ENCODE measurements around the gene HBD. TPM values are rescaled to one million over a fixed set of nuclear protein-coding genes. Genes with fewer than 3 reads are reported as not detected.

Gene HBD
- total RNA-seq (2014; rRNA removed; shearing (Covaris generic)), result not detected in 2 replicates
- not detected in 2 replicates for polyA plus RNA-seq (2016; fragmentation: Nextera tagmentation; extraction: Ambion mirVana)

GRCh38 chr11:5234381-5234834, at the start of gene HBD:
Gene HBD, minus strand, starts transcription at chr11:5234483. Its CDS starts 50 bp downstream, at chr11:5234433.
- Histone ChIP-seq H3K79me2 (ENCODE audit: insufficient read depth) (no peaks in the 10 kb centered on the region), H3K27ac (no peak within 1 kb of the TSS), H3F3A (ENCODE audit: insufficient read depth) (0 out of 2 replicates have a peak, but pooled peaks cover 5% of the 10 kb centered on the region), H4K20me1 (ENCODE audit: insufficient read depth) (no peaks in the 10 kb centered on the region), H3K4me1 (ENCODE audit: insufficient read depth) (no peaks in the 10 kb centered on the region; the same call in 1 of the 2 replicates), H3K27me3 (replicated peaks; ENCODE audit: insufficient read depth) (no peaks in the 10 kb centered on the region), H2AFZ (peak within 1 kb of the TSS; percentile 56), H3K9ac (no peak within 1 kb of the TSS), H3K9me2 (ENCODE audit: insufficient read depth) (no peaks in the 10 kb centered on the region), H3K4me3 (peak within 1 kb of the TSS; percentile 17), H3K4me2 (ENCODE audit: unreplicated experiment) (peak within 1 kb of the TSS; percentile 39), H3K36me3 (ENCODE audit: low read depth) (no peaks in the 10 kb centered on the region), H3K9me3 (ENCODE audit: low read depth) (no peaks in the 10 kb centered on the region)
- 7 to 27% methylated on average over 2 of the region's 2 CpGs for WGBS, 2 experiments (ENCODE audit: low coverage in 1 of 2, low lambda C conversion rate in 2 of 2, missing lambda C conversion rate in 2 of 2)
- DNase-seq, result peak; percentile 64
- TF ChIP-seq EZH2phosphoT487 (IDR thresholded peaks at IDR 0.05; ENCODE audit: insufficient read depth, low read depth) (no peak), EZH2 (IDR thresholded peaks at IDR 0.05; ENCODE audit: insufficient read depth, poor library complexity, severe bottlenecking) (no peak)
- in situ Hi-C loops (cut with MboI), result no loop called here

GRCh38 chr11:5283882-5284281, 49.6 kb upstream of the HBD start:
- Histone ChIP-seq H3K27ac (no peak overlapping the region), H3K4me2 (ENCODE audit: unreplicated experiment) (no peak overlapping the region), H3K4me3 (no peak overlapping the region), H3K27me3 (replicated peaks; ENCODE audit: insufficient read depth) (no peaks in the 10 kb centered on the region), H3K9ac (no peak overlapping the region), H3K36me3 (ENCODE audit: low read depth) (no peaks in the 10 kb centered on the region), H3K4me1 (ENCODE audit: insufficient read depth) (peaks cover 26% of the 10 kb centered on the region), H4K20me1 (ENCODE audit: insufficient read depth) (no peaks in the 10 kb centered on the region), H3K9me2 (ENCODE audit: insufficient read depth) (no peaks in the 10 kb centered on the region), H3K9me3 (ENCODE audit: low read depth) (no peaks in the 10 kb centered on the region), H3K79me2 (ENCODE audit: insufficient read depth) (no peaks in the 10 kb centered on the region), H2AFZ (no peak overlapping the region), H3F3A (ENCODE audit: insufficient read depth) (peaks cover 22% of the 10 kb centered on the region)
- WGBS, 2 experiments (ENCODE audit: low coverage in 1 of 2, low lambda C conversion rate in 2 of 2, missing lambda C conversion rate in 2 of 2), result 56 to 61% methylated on average over 1 of the region's 1 CpG
- DNase-seq, result no peak
- in situ Hi-C loops (cut with MboI), result no loop called here
- no peak for TF ChIP-seq EZH2 (IDR thresholded peaks at IDR 0.05; ENCODE audit: insufficient read depth, poor library complexity, severe bottlenecking)

- H3K9me2 ChIP-seq (ENCODE audit: insufficient read depth), result no peaks in the 10 kb centered on the region
- no peak overlapping the region for H3K9ac ChIP-seq
- in situ Hi-C loops (cut with MboI), result no loop called here
- peaks cover 18% of the 10 kb centered on the region for H3K4me1 ChIP-seq (ENCODE audit: insufficient read depth)
- no peaks in the 10 kb centered on the region for H3K9me3 ChIP-seq (ENCODE audit: low read depth)
- TF ChIP-seq EZH2 (IDR thresholded peaks at IDR 0.05; ENCODE audit: insufficient read depth, poor library complexity, severe bottlenecking) (no peak), EZH2phosphoT487 (IDR thresholded peaks at IDR 0.05; ENCODE audit: insufficient read depth, low read depth) (no peak)
- H3K36me3 ChIP-seq (ENCODE audit: low read depth), result no peaks in the 10 kb centered on the region
- H3K4me2 ChIP-seq (ENCODE audit: unreplicated experiment), result no peak overlapping the region
- DNase-seq, result no peak
- 91 to 93% methylated on average over 3 of the region's 3 CpGs for WGBS, 2 experiments (ENCODE audit: low coverage in 1 of 2, low lambda C conversion rate in 2 of 2, missing lambda C conversion rate in 2 of 2)
- no peaks in the 10 kb centered on the region for H3K79me2 ChIP-seq (ENCODE audit: insufficient read depth)
- H3K27ac ChIP-seq, result no peak overlapping the region
- H3K4me3 ChIP-seq, result no peak overlapping the region
- H4K20me1 ChIP-seq (ENCODE audit: insufficient read depth), result no peaks in the 10 kb centered on the region
- H2AFZ ChIP-seq, result no peak overlapping the region
- H3K27me3 ChIP-seq (replicated peaks; ENCODE audit: insufficient read depth), result no peaks in the 10 kb centered on the region
- peaks cover 14% of the 10 kb centered on the region; the same call in 1 of the 2 replicates for H3F3A ChIP-seq (ENCODE audit: insufficient read depth)
Observed at GRCh38 chr11:5283086-5283485, 48.8 kb upstream of the HBD start.

GRCh38 chr11:5282628-5283027, 48.3 kb upstream of the HBD start:
- in situ Hi-C loops (cut with MboI), result no loop called here
- Histone ChIP-seq H3K79me2 (ENCODE audit: insufficient read depth) (no peaks in the 10 kb centered on the region), H3K27ac (no peak overlapping the region), H3F3A (ENCODE audit: insufficient read depth) (peaks cover 14% of the 10 kb centered on the region; the same call in 1 of the 2 replicates), H4K20me1 (ENCODE audit: insufficient read depth) (no peaks in the 10 kb centered on the region), H3K36me3 (ENCODE audit: low read depth) (no peaks in the 10 kb centered on the region), H3K27me3 (replicated peaks; ENCODE audit: insufficient read depth) (no peaks in the 10 kb centered on the region), H3K4me3 (no peak overlapping the region), H3K4me1 (ENCODE audit: insufficient read depth) (peaks cover 16% of the 10 kb centered on the region), H3K4me2 (ENCODE audit: unreplicated experiment) (no peak overlapping the region), H3K9me3 (ENCODE audit: low read depth) (no peaks in the 10 kb centered on the region), H3K9me2 (ENCODE audit: insufficient read depth) (no peaks in the 10 kb centered on the region), H3K9ac (no peak overlapping the region), H2AFZ (no peak overlapping the region)
- DNase-seq, result no peak
- 93 to 98% methylated on average over 2 of the region's 2 CpGs for WGBS, 2 experiments (ENCODE audit: low coverage in 1 of 2, low lambda C conversion rate in 2 of 2, missing lambda C conversion rate in 2 of 2)
- TF ChIP-seq EZH2phosphoT487 (IDR thresholded peaks at IDR 0.05; ENCODE audit: insufficient read depth, low read depth) (no peak), EZH2 (IDR thresholded peaks at IDR 0.05; ENCODE audit: insufficient read depth, poor library complexity, severe bottlenecking) (no peak)

GRCh38 chr11:5281596-5281995, 47.3 kb upstream of the HBD start:
- H3K9ac ChIP-seq, result no peak overlapping the region
- in situ Hi-C loops (cut with MboI), result no loop called here

More at GRCh38 chr11:5281596-5281995, 47.3 kb upstream of the HBD start:
- no peak overlapping the region for H3K27ac ChIP-seq
- peaks cover 15% of the 10 kb centered on the region for H3K4me1 ChIP-seq (ENCODE audit: insufficient read depth)
- no peak for DNase-seq
- H3K9me3 ChIP-seq (ENCODE audit: low read depth), result no peaks in the 10 kb centered on the region
- H3F3A ChIP-seq (ENCODE audit: insufficient read depth), result peaks cover 14% of the 10 kb centered on the region; the same call in 1 of the 2 replicates
- H3K9me2 ChIP-seq (ENCODE audit: insufficient read depth), result no peaks in the 10 kb centered on the region
- no peaks in the 10 kb centered on the region for H3K36me3 ChIP-seq (ENCODE audit: low read depth)
- H3K27me3 ChIP-seq (replicated peaks; ENCODE audit: insufficient read depth), result no peaks in the 10 kb centered on the region
- no peak overlapping the region for H2AFZ ChIP-seq
- no peak overlapping the region for H3K4me2 ChIP-seq (ENCODE audit: unreplicated experiment)
- TF ChIP-seq EZH2 (IDR thresholded peaks at IDR 0.05; ENCODE audit: insufficient read depth, poor library complexity, severe bottlenecking) (no peak), EZH2phosphoT487 (IDR thresholded peaks at IDR 0.05; ENCODE audit: insufficient read depth, low read depth) (no peak)
- H3K4me3 ChIP-seq, result no peak overlapping the region
- H3K79me2 ChIP-seq (ENCODE audit: insufficient read depth), result no peaks in the 10 kb centered on the region
- H4K20me1 ChIP-seq (ENCODE audit: insufficient read depth), result no peaks in the 10 kb centered on the region
